H1 (cell line): Measurements from ENCODE around the gene BCHE. TPM values are rescaled to one million over a fixed set of nuclear protein-coding genes. Genes with fewer than 3 reads are reported as not detected.

Source experiments
- CTCF ChIA-PET: fragments of 300-600 bp; sonication (Branson Sonifier 250); formaldehyde crosslinking; loops from one replicate; lab custom pipeline; 2021; ENCODE audit not compliant: partially characterized antibody; lab: Charles Lee
- POLR2A ChIA-PET: fragments of 300-600 bp; sonication (Branson Sonifier 250); formaldehyde crosslinking; loops from one replicate; lab custom pipeline; 2021; ENCODE audit warnings: inconsistent platforms; ENCODE audit not compliant: partially characterized antibody; lab: Charles Lee
- DNase-seq, 2 experiments: peaks; one replicate each; pipeline versions ENCODE4 v3.0.0 to v3.0.0-alpha.2; 2010 to 2022; ENCODE audit warnings: low spot score in 2 of 2, low read depth in 1 of 2, mixed read lengths in 1 of 2
- FAIRE-seq: peaks from 2 replicates; lab custom pipeline; 2011; peaks lifted over from hg19 to GRCh38; lab: Jason Lieb, UNC
- H2AFZ ChIP-seq: 2 replicates; pipeline ENCODE4 v1.8.1; 2012; ENCODE audit warnings: low read length, inconsistent platforms
- H2AK5ac ChIP-seq: 2 replicates; pipeline ENCODE4 v1.6.1; 2013; ENCODE audit warnings: low read depth, low read length
- H2BK120ac ChIP-seq: replicated peaks from 2 replicates; pipeline ENCODE3; 2013; ENCODE audit warnings: low read depth, low read length, inconsistent platforms
- H2BK12ac ChIP-seq: 2 replicates; pipeline ENCODE4 v1.6.1; 2013; ENCODE audit warnings: low read depth, low read length
- H2BK15ac ChIP-seq: 2 replicates; pipeline ENCODE4 v1.6.1; 2013; ENCODE audit warnings: low read length
- H2BK20ac ChIP-seq: 2 replicates; pipeline ENCODE4 v1.6.1; 2013; ENCODE audit warnings: low read length
- H2BK5ac ChIP-seq: 2 replicates; pipeline ENCODE4 v1.6.1; 2013; ENCODE audit warnings: low read depth, low read length
- H3K14ac ChIP-seq: 2 replicates; pipeline ENCODE4 v1.6.1; 2013; ENCODE audit warnings: inconsistent platforms; ENCODE audit not compliant: insufficient read length
- H3K18ac ChIP-seq: 2 replicates; pipeline ENCODE4 v1.6.1; 2013; ENCODE audit warnings: low read length; ENCODE audit errors: extremely low read depth
- H3K23ac ChIP-seq: 2 replicates; pipeline ENCODE4 v1.6.1; 2013; ENCODE audit warnings: inconsistent platforms; ENCODE audit not compliant: insufficient read length
- H3K23me2 ChIP-seq: 2 replicates; pipeline ENCODE4 v1.6.1; 2013; ENCODE audit warnings: low read depth, low read length
- H3K27ac ChIP-seq: 2 replicates; pipeline ENCODE4 v1.6.1; 2011; ENCODE audit warnings: low read depth, low read length, inconsistent platforms
- H3K27me3 ChIP-seq, 4 experiments: replicated peaks in 1 of 4; 1 replicate in 1 of 4; 2 replicates in 3 of 4; pipeline versions ENCODE4 v1.6.1 to v1.8.1; 2011 to 2013; ENCODE audit warnings: low read length in 3 of 4, mild to moderate bottlenecking in 3 of 4, inconsistent platforms in 2 of 4, mixed read lengths in 2 of 4, moderate library complexity in 1 of 4; ENCODE audit not compliant: control insufficient read depth in 3 of 4, insufficient read depth in 3 of 4; ENCODE audit errors: extremely low read depth in 1 of 4
- H3K36me3 ChIP-seq, 4 experiments: 2 replicates each; pipeline versions ENCODE4 v1.6.1 to v1.8.1; 2011 to 2013; ENCODE audit warnings: mild to moderate bottlenecking in 4 of 4, low read length in 3 of 4, moderate library complexity in 2 of 4, control low read depth in 1 of 4, inconsistent platforms in 1 of 4; ENCODE audit not compliant: insufficient read depth in 4 of 4, control insufficient read depth in 2 of 4
- H3K4ac ChIP-seq: replicated peaks from 2 replicates; pipeline ENCODE3; 2013; ENCODE audit warnings: low read length, low read depth, mixed read lengths, inconsistent platforms; ENCODE audit not compliant: insufficient read length
- H3K4me1 ChIP-seq, 4 experiments: replicated peaks in 1 of 4; 1 replicate in 1 of 4; 2 replicates in 3 of 4; pipeline versions ENCODE4 v1.6.1 to v1.8.1; 2011 to 2013; ENCODE audit warnings: low read length in 3 of 4, inconsistent platforms in 2 of 4, mixed read lengths in 1 of 4; ENCODE audit not compliant: insufficient read depth in 4 of 4, control insufficient read depth in 3 of 4
- H3K4me2 ChIP-seq, 2 experiments: 2 replicates each; pipeline versions ENCODE4 v1.6.1 to v1.8.1; 2011 to 2013; ENCODE audit warnings: low read depth in 2 of 2, low read length in 2 of 2, control low read depth in 1 of 2, inconsistent platforms in 1 of 2, mild to moderate bottlenecking in 1 of 2; ENCODE audit not compliant: insufficient read depth in 1 of 2
- H3K4me3 ChIP-seq, 4 experiments: fragments of 200-600, 300-600 bp in 1 of 4; sonication (generic), shearing (Covaris generic), sonication (Bioruptor Twin) in 1 of 4; 2 replicates each; pipeline versions ENCODE4 v1.5.1 to v1.8.1; 2011 to 2016; ENCODE audit warnings: low read length in 4 of 4, low read depth in 3 of 4, control low read depth in 2 of 4, inconsistent platforms in 2 of 4, mild to moderate bottlenecking in 2 of 4, mixed read lengths in 1 of 4, moderate library complexity in 1 of 4; ENCODE audit not compliant: insufficient read depth in 2 of 4; ENCODE audit errors: extremely low read depth in 1 of 4
- H3K56ac ChIP-seq: replicated peaks from 2 replicates; pipeline ENCODE3; 2013; ENCODE audit warnings: low read depth, mild to moderate bottlenecking, mixed read lengths, low read length, inconsistent platforms; ENCODE audit not compliant: insufficient read length
- H3K79me1 ChIP-seq: 2 replicates; pipeline ENCODE4 v1.6.1; 2013; ENCODE audit warnings: low read depth, low read length, control low read depth
- H3K79me2 ChIP-seq, 2 experiments: 2 replicates each; pipeline versions ENCODE4 v1.6.1 to v1.8.1; 2012 to 2013; ENCODE audit warnings: low read length in 2 of 2, mild to moderate bottlenecking in 2 of 2, inconsistent platforms in 1 of 2; ENCODE audit not compliant: insufficient read depth in 2 of 2, control insufficient read depth in 1 of 2
- H3K9ac ChIP-seq, 4 experiments: replicated peaks in 1 of 4; 1 replicate in 1 of 4; 2 replicates in 3 of 4; pipeline versions ENCODE4 v1.6.1 to v1.8.1; 2011 to 2013; ENCODE audit warnings: low read depth in 3 of 4, low read length in 3 of 4, control low read depth in 2 of 4, mild to moderate bottlenecking in 2 of 4, moderate library complexity in 2 of 4, inconsistent platforms in 1 of 4; ENCODE audit errors: extremely low read depth in 1 of 4
- H3K9me3 ChIP-seq, 2 experiments: 2 replicates each; pipeline versions ENCODE4 v1.6.1 to v1.8.1; 2012 to 2013; ENCODE audit warnings: mild to moderate bottlenecking in 2 of 2, moderate library complexity in 2 of 2, control low read depth in 1 of 2, inconsistent platforms in 1 of 2, low read depth in 1 of 2, low read length in 1 of 2, mixed read lengths in 1 of 2; ENCODE audit not compliant: insufficient read depth in 2 of 2
- H4K20me1 ChIP-seq, 2 experiments: replicated peaks in 1 of 2; 2 replicates each; pipeline versions ENCODE3 to v1.8.1; 2011 to 2013; ENCODE audit warnings: inconsistent platforms in 2 of 2, low read length in 2 of 2, mild to moderate bottlenecking in 1 of 2; ENCODE audit not compliant: insufficient read depth in 2 of 2, control insufficient read depth in 1 of 2
- H4K5ac ChIP-seq: 2 replicates; pipeline ENCODE4 v1.6.1; 2013; ENCODE audit warnings: low read length, low read depth, mixed read lengths, inconsistent platforms; ENCODE audit not compliant: insufficient read length
- H4K8ac ChIP-seq: 2 replicates; pipeline ENCODE4 v1.8.0; 2013; ENCODE audit warnings: mild to moderate bottlenecking, moderate library complexity, low read length, inconsistent platforms; ENCODE audit not compliant: insufficient read depth; ENCODE audit errors: extremely low read depth
- H4K91ac ChIP-seq: replicated peaks from 2 replicates; pipeline ENCODE3; 2013; ENCODE audit warnings: low read length, mixed read lengths, inconsistent platforms; ENCODE audit not compliant: insufficient read length
- CTBP2 ChIP-seq: IDR thresholded peaks from 2 replicates; pipeline ENCODE4 v1.7.0; 2011; ENCODE audit warnings: borderline replicate concordance, mild to moderate bottlenecking, moderate library complexity, mixed read lengths, low read length; ENCODE audit not compliant: insufficient read depth, insufficient read length
- KDM1A ChIP-seq: fragments of 200-600, 300-600 bp; sonication (generic); IDR thresholded peaks from 2 replicates; pipeline ENCODE4 v1.7.1; 2016; ENCODE audit warnings: mild to moderate bottlenecking, low read length, borderline replicate concordance
- KDM5A ChIP-seq: fragments of 200-600 bp; IDR thresholded peaks from 2 replicates; pipeline ENCODE4 v1.7.1; 2012; ENCODE audit warnings: mild to moderate bottlenecking, low read length, inconsistent platforms, mixed read lengths
- TBP ChIP-seq: IDR thresholded peaks from 2 replicates; pipeline ENCODE4 v1.6.1; 2011; ENCODE audit warnings: low read depth, low read length, improper control_type of control experiment
- WGBS, 2 experiments: shearing (Covaris generic) in 1 of 2; methylation state at CpG; one replicate each; pipeline versions ENCODE4 v1.1.6 to v1.1.7; 2013 to 2015; ENCODE audit warnings: low lambda C conversion rate in 2 of 2, mixed read lengths in 2 of 2, inconsistent platforms in 1 of 2, low coverage in 1 of 2, missing lambda C conversion rate in 1 of 2; ENCODE audit not compliant: insufficient replicate concordance in 2 of 2, insufficient coverage in 1 of 2, insufficient read length in 1 of 2; ENCODE audit errors: extremely low coverage in 1 of 2, missing lambda C conversion rate in 1 of 2; 5-methylcytosine and 5-hydroxymethylcytosine counted together
- polyA plus RNA-seq, 7 experiments: library from polyadenylated mRNA; depleted of rRNA in 3 of 7; stranded (reverse) in 5 of 7; unstranded in 2 of 7; fragments of >200 nt in 5 of 7; fragments of 200-250 nt in 2 of 7; gene quantifications; 1 replicate in 5 of 7; 2 replicates in 1 of 7; 4 replicates in 1 of 7; pipeline versions ENCODE4 v1.2.1 to v1.2.3, GENCODE V29; 2011 to 2013; ENCODE audit warnings: missing spikeins in 2 of 7, mixed read lengths in 2 of 7
- total RNA-seq: library from RNA; stranded (reverse); fragmentation: NEBNext Ultra II Directional; extraction: Animal tissue kit (Norgen Biotek cat#: 25700); gene quantifications from 2 replicates; pipeline ENCODE4 v1.2.1, GENCODE V29; 2021
- TF ChIP-seq, protein P1 (sequence below): IDR thresholded peaks from 2 replicates; pipeline ENCODE4 v1.6.1; 2011; ENCODE audit warnings: low read length, improper control_type of control experiment

The BCHE gene
- total and polyA plus RNA-seq, 2 of the 8 experiments (the other 6 are each of a cell fraction or from before 2014, with no cell fraction given) = 0.56 to 1.9 TPM

DNA sequence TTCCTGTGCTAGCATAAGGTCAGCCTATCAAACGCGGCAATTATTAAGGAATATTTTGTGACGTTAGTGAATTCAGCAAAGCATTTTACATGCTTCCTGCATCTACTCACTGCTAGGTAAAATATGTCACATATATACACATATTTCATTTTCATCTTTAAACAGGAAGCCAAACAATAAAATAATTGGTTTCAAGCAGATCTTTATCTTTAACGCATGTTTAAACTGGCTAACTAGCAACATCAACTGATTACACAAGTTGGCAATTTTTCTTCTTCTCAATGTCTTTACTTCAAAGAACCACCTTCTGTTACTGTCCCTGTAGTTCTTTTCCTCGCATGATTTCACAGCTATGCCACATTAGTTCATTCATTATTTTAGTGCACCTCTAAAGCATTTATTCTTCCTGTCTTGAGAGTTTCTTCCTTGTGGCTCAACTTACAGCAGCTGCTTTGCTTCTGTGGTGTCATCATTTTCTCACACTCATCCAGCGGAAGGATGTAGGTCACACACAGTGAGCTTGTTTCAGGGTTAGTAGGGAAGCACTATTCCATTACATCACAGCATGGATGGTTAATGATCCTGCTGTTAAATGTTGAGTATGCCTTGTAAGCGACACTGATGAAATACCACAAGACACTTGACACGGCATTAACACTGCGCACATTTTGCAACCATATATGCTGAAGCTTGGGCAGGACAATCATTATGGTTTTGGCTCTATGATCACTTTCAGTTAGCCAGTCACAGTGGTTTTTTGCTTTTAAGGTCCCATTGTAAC lies 2.3 kb upstream of the BCHE start:
- H3K18ac ChIP-seq = no peak overlapping the region
- no peak for DNase-seq
- no peak for TF ChIP-seq KDM1A
- TF ChIP-seq CTBP2 = no peak
- TF ChIP-seq TBP = no peak
- no peak for TF ChIP-seq KDM5A
- TF ChIP-seq, protein P1, sequence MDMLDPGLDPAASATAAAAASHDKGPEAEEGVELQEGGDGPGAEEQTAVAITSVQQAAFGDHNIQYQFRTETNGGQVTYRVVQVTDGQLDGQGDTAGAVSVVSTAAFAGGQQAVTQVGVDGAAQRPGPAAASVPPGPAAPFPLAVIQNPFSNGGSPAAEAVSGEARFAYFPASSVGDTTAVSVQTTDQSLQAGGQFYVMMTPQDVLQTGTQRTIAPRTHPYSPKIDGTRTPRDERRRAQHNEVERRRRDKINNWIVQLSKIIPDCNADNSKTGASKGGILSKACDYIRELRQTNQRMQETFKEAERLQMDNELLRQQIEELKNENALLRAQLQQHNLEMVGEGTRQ = no peak
- TF ChIP-seq, all 59 proteins: peak for 0
- FAIRE-seq = no peak
- Histone ChIP-seq H4K20me1 (no peaks in the 10 kb centered on the region), H2BK15ac (no peak overlapping the region), H3K36me3 (no peaks in the 10 kb centered on the region), H3K9ac (no peak overlapping the region), H3K27me3 (no peaks in the 10 kb centered on the region), H2AK5ac (no peak overlapping the region), H3K23ac (no peak overlapping the region), H3K9me3 (no peaks in the 10 kb centered on the region), H2BK120ac (no peak overlapping the region), H2AFZ (peak overlapping the region; percentile 49; the same call in 1 of the 2 replicates), H4K8ac (no peak overlapping the region), H3K23me2 (no peaks in the 10 kb centered on the region), H3K56ac (no peak overlapping the region), H3K4me3 (no peak overlapping the region), H3K79me1 (no peaks in the 10 kb centered on the region), H3K14ac (no peak overlapping the region), H3K79me2 (no peaks in the 10 kb centered on the region), H4K5ac (no peak overlapping the region), H3K4me2 (no peak overlapping the region), H2BK5ac (no peak overlapping the region), H4K91ac (no peak overlapping the region), H2BK20ac (no peak overlapping the region), H2BK12ac (no peak overlapping the region), H3K4me1 (peaks cover 0 to 4% (median 0%) of the 10 kb centered on the region in 4 experiments; a peak in 2 of 7 replicates), H3K27ac (no peak overlapping the region), H3K4ac (no peak overlapping the region)
- CTCF ChIA-PET = interaction anchor here (0.6 to 1.1 kb wide), 3 partner anchors 40 to 585 kb away, joined by 3 to 5 read pairs (median 4); no protein-coding TSS in a partner anchor
- POLR2A ChIA-PET = no interaction called here
- 96% methylated on average over 9 of the region's 9 CpGs; no CpG with 5 or more reads in 1 of the 2 experiments for WGBS, 2 experiments
